SKM-1 treated with dmso at 0.1 percent for 144 hours (cell line): ENCODE measurements around the gene NDUFC1.
"Not testable (repeated sequence)": the region's sequence is repeated elsewhere in the genome, so short reads cannot be mapped to it uniquely, and the experiment has no call there.

Experiments
- DNase-seq: peaks from one replicate; lab custom pipeline; 2025; ENCODE audit not compliant: unreplicated experiment; lab: John Stamatoyannopoulos, UW

Gene NDUFC1

DNA sequence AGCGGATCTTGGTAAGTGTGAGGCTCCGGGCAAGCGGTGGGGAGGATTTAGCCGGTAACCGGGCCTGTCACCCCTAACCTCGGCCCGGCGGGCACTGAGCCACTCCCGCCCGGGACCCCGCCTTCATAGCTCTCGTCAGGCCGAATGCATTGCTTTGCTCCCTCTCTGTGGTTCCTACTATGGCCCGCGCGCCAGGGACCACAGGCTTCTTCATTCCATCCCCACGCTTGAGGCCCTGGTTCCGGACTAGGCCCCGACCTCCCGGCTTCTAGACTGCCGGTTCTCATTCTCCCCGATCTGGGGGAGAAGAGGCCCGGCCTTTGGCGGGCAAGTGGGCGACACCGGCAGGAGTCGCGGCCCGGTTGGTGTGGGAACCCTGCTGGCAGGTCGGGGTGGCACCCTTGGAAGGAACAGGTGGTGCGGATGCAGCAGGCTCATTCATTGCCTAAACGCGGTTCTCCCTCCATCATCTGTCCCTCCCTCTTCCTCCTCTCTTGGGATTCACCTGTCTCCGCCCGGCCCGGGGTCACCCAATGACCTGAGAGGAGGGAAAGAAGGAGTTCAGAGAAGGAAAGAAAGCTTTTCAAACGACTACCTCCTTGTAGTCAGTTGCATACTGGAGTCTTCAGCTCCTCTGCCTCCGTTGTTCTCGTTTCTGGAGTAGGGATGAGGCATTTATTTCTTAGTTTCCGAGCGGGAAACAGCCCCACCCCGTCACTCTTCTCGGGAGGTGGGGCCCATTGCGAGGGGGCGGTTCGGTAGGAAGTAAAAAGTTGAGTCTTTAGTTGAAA is at the start of gene NDUFC1:
Gene NDUFC1, minus strand, starts transcription at position 657 of the 791 bp plus-strand sequence. CDS start 6,679 bp downstream, outside the sequence.
- peak; percentile 55 for DNase-seq

DNA sequence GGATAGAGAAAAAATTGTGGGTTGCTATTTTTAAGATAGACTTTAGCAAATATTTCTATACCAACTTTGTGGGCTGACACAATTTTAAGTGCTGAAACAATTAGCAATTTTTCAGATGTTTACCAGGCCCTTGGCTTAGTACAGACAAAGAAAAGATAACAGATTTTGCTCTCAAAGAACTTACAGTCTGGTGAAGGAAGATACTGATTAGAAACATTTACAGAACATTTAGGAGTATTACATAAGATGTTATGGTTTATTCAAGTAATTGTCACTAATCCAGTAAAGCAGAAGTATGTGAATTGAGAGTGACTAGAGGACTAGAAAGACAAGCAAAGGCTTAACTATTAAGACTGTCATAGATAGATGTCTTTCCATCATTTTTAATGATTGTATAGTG is 35.3 kb upstream of the NDUFC1 start:
- DNase-seq = no peak

DNA sequence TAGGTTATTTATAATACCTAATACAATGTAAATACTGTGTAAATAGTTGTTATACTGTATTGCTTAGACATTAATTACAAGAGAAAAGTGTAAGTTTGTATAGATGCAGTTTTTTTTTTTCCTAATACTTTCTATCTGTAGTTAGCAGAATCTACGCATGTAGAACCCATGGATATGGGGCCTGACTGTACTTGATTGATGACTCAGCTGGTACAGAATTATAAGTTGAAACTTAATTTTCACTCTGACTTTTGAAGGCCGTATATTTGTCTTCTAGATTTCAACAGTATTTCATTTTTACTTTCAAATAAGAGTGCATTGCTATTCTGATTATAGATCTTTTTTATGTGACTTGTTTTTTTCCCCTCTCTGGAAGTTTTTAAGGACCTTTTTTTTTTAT is 30.8 kb upstream of the NDUFC1 start:
- DNase-seq = no peak

DNA sequence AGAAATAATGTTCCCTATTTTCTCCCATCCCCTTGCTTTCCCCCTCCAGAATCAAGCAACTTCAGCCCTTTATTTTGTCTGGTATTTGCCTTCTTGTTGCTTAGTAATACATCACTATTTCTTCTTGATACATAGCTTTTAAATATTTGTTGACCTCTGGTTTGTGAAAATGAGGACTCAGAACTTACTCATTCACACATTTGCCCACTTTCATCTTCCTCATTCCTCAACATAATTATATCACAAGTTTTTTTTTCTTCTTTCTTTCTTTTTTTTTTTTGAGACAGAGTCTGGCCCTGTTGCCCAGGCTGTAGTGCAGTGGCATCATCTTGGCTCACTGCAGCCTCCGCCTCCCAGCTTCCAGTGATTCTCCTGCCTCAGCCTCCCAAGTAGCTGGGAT is 28.9 kb upstream of the NDUFC1 start:
- no peak for DNase-seq

DNA sequence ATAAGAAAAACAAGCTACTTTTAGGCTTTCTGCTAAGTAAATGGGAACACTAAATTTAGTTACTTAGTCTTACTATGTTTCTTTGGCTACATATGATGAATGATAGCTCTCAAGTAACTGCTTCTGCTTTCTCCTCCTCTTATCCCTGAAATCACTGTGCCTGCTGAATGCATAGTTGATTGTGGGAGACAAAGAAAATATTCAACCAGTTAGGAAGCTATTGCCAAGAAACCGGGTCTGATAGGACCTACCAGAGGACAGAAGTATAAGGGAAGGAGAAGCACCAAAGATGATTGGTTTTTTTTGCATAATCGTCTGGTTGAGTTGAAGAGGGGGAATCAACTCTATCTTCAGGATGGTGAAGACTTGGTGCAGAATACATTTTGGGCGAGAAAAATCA is 28.0 kb upstream of the NDUFC1 start:
- DNase-seq = no peak

DNA sequence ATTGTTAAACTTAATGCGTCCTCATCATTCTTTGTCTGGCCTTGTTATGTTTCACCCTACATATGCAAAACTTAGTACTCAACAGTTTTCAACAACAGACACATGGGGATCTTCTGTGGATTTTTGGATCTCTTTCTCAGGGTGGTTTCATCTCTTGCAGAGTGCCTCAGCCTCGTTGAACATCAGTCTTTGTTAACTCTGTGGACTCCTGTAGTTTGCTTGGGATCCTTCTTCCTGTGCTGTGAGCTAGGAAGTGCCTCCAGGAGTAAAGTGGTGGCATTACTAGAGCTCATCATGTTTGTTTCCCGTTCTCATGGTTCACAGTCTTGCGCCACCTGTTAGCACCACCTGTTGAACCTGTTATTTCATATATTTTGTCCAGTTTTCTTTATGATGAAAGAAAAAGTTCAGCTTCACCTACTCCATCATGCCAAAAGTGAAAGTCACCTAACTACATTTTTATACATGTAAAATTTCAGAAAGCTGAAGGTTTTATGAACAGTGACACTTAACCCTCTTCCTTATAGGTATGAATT is 27.5 kb upstream of the NDUFC1 start:
- DNase-seq = no peak

DNA sequence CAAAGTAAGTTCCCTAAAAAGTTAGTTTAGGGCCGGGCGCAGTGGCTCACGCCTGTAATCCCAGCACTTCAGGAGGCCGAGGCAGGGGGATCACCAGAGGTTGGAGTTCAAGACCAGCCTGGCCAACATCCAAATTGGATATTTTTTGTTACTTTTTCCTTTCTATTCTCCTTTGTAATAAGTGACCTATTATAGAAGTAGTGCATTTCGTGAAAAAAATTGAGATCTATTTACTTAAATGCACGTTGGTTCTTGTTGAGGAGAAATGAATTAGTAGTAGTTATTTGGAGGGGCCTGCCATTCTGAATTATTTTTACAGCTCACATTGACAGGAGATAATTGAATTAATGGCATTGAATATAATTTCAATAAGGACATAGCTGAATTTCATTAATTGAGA is 22.3 kb upstream of the NDUFC1 start:
- DNase-seq = no peak

DNA sequence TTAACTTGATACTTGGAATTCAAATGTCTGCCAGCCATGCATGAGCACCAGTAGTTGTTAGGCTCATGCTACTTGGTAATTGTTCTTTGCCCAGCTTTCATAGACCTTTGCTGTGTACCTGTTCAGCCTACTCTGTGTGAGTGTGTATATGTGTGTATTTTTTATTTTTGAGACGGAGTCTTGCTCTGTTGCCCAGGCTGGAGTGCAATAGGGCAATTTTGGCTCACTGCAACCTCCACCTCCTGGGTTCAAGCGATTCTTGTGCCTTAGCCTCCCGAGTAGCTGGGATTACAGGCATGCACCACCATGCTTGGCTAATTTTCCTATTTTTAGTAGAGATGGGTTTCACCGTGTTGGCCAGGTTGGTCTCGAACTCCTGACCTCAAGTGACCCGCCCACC is 20.3 kb upstream of the NDUFC1 start:
- DNase-seq = not testable (repeated sequence)

DNA sequence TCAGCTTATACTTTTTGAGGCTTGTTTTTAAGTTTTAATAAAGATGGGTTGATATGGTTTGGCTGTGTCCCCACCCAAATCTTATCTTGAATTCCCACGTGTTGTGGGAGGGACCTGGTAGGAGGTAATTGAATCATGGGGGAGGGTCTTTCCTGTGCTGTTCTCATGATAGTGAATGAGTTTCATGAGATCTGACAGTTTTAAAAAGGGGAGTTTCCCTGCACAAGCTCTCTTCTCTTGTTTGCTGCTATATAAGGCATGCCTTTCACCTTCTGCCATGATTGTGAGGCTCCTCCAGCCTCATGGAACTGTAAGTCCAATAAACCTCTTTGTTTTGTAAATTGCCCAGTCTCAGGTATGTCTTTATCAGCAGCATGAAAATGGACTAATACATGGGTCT is 19.8 kb upstream of the NDUFC1 start:
- not testable (repeated sequence) for DNase-seq

DNA sequence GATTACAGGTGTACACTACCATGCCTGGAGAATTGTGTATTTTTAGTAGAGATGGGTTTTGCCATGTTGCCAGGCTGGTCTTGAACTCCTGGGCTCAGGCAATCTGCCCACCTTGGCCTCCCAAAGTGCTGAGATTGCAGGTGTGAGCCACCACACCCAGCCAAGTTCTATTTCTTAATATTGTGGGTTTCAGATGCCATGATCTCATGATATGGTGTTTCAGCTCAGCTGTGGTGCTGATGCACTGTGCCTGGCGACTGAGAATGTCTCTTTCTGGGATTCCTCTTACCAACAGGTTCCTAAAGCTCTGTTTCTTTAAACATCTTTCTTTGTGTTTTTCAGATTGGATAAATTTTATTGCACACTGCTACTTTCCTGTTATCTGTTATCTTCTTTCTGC is 17.3 kb upstream of the NDUFC1 start:
- DNase-seq = no peak

DNA sequence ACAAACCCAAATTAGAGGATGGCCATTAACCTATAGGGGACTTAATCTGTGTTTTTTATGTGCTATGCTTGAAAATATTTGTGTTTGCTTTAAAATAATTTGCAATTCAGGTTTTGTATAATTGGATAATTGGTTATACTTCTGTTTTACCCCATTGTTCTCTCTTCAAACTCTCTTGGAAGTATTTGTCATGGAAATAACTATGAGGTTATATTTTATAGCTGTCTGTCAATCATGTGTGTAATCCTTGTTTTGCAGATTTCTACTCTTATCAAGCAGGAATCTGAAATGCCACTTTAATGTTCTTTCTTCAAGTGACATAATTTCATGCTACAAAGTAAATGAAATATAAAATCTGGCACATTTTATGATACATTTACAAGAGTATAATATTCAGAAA is 15.4 kb upstream of the NDUFC1 start:
- no peak for DNase-seq

DNA sequence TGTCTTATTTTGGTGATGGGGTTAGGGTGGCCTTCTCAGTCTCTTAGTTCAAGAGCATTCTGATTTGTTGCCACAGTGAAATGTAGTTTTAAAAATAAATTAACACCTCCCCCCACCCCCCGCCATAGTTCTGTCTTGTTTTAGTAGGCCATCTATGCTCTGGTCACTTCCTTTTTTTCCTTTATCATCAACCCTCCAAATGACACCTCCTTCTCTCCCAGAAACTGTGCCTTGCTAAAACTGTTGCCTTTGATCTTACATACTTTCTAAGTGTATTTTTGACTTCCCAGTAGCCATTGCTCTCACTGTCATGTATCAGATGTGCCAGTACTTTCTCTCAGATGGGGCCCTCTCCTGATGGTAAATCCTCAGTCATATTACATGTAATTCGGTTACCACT is 14.5 kb upstream of the NDUFC1 start:
- DNase-seq = no peak

DNA sequence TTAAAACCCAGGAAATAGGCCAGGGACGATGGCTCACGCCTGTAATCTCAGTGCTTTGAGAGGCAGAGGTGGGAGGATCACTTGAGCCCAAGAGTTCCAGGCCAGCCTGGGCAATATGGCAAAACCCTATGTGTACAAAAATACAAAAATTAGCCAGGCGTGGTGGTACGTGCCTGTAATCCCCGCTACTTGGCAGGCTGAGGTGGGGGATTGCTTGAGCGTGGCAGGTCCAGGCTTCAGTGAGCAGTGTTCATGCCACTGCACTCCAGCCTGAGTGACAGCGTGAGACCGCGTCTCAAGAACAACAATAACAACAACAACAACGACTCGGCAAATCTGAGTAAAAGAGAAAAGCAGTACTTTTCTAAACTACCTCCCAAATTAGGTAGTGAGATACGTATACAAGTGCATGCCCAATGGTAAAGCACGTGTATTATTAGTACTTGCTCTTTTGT is 13.0 kb upstream of the NDUFC1 start:
- DNase-seq = no peak

DNA sequence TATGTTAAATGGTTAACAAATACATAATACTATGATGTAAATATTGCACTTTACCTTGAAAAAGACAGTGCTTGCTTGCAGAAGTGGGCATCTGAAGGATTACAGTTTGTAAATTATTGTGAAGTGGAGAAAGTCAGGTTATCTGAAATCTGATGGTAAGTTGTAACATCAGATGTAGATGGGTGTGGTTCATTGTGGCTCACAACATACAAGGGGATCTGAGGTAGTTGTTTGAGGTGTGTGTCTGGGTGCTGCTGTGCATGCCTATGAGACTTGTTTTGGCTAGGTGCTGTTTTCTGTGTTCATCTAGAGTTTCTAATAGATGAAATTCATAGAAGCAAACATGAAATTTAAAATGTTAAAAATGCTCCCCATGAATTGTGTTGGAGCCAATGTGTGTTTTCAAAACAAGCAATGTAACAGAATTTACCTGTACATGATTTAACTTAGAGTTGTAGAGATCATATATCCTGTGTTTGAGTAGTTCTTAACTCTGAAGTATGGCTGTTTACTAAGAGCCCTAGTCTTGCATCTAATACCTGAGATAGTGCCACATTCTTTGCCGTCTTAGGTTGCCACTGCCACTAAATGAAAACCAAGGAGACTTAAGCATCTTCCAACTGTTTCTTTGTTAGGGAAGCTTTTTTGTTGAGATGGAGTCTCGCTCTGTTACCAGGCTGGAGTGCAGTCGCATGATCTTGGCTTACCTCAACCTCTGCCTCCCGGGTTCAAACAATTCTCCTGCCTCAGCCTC is 11.9 kb upstream of the NDUFC1 start:
- DNase-seq = no peak

DNA sequence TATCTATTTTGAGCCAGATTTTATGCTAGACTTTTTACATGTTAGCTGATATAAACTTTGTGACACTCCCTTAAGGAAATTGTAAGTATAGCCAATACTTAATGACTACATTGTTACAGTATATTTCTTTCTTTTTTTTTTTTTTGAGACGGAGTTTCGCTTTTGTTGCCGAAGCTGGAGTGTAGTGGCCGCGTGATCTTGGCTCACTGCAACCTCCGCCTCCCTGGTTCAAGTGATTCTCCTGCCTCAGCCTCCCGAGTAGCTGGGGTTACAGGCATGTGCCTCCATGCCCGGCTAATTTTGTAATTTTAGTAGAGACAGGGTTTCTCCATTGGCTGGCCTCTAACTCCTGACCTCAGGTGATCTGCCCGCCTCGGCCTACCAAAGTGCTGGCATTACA is 11.1 kb upstream of the NDUFC1 start:
- DNase-seq = not testable (repeated sequence)

DNA sequence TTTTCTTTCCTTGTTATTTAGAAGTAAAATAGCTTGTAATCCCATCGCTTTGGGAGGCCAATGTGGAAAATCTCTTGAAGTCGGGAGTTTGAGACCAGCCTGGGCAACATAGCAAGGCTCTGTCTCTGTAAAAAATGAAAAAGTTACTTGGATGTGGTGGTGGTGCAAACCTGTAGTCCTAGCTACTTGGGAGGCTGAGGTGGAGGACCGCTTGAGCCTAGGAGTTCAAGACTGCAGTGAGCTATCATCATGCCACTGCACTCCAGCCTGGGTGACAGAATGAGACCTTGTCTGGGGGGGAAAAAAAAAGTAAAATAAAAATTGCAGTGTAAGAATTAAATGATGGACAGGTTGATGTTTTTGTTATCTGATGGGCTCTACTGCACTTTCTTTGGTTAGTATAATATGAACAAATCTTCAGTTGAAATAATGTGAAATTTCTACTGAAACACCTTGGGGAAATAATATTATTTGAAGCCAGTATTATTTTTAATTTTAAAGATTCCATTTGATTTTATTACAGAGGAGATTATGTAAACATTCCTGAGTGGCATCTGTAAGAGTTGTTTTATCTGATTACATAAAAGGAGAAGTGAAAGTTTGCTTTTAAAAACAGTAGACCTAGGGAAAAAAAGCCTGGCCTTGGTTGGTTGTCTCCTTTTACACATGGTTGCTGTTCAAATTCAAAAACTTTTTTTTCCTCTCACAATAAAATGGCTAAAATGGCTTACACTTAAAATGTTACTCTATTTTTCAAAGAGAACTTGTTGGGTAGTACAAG is 10.5 kb upstream of the NDUFC1 start:
- no peak for DNase-seq

DNA sequence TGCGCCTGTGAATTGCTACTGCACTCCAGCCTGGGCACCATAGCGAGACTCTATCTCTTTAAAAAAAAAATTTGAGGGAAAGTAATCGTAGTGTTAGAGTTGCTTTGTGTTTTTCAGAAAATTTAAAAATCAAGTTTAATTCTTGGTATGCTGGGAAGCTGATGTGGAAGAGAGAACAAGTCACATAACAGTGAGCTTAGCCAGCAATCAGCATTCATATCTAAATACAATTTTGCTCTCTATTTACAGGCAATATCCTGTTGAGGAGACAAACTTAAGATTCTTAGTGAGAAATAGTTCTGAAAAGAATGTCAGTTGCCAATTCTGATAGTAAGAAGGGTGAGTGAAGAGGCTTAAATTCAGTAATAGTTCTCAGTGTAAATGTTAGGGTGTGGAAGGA is 9.6 kb upstream of the NDUFC1 start:
- DNase-seq = no peak

DNA sequence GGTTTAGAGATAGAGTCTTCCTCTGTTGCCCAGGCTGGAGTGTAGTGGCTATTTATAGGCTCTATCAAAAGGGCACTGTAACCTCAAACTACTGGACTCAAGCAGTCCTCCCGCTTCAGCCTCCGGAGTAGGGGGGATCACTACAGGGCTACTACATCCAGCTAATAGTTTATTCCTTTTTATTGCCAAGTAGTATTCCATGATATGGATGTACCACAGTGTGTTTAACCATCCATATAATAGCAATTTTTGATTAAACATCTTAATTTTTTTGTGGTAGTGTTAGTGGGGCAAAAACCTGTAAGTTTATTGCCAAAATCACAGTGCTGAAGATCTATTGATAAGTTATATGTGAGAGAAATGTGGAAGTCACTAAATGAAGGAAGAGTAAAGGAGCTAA is 2.6 kb upstream of the NDUFC1 start:
- no peak for DNase-seq

DNA sequence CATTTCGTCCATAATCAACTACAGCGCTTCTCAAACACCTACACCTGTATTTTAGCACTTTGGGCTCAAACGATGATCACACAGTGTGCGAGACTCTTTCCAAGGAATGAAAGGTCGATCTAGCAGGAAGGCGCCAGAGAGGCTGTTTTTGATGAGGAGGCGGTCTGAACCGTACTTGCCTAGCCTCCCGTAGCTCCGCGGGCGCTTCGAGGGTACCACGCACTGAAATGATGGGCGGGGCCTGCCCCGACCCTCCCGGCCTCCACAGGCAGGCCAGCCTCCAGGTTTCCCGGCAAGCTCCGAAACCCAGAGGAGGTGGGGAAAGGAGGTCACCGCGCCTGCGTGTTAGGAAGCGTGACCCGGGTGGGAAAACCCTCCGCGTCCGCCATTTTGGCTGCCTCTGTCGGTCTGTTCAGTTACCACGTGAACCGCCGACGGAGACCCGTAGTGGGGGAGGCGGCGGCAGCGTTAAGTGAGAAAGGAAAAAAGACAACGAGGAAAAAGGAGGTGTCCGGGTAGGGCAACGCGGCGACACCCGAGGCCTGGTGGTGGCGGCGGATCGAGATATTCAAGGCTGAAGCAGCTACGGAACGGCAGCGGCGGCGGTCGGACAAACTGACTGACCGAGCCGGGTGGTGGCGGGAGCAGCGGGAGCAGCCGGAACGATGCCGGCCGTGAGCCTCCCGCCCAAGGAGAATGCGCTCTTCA is 1.0 kb downstream of the NDUFC1 start, which contains the start of gene NAA15:
Gene NAA15, plus strand, starts transcription at position 393 of the 708 bp plus-strand sequence. Its CDS starts 273 bp downstream, at position 666.
- DNase-seq = peak; percentile 97

DNA sequence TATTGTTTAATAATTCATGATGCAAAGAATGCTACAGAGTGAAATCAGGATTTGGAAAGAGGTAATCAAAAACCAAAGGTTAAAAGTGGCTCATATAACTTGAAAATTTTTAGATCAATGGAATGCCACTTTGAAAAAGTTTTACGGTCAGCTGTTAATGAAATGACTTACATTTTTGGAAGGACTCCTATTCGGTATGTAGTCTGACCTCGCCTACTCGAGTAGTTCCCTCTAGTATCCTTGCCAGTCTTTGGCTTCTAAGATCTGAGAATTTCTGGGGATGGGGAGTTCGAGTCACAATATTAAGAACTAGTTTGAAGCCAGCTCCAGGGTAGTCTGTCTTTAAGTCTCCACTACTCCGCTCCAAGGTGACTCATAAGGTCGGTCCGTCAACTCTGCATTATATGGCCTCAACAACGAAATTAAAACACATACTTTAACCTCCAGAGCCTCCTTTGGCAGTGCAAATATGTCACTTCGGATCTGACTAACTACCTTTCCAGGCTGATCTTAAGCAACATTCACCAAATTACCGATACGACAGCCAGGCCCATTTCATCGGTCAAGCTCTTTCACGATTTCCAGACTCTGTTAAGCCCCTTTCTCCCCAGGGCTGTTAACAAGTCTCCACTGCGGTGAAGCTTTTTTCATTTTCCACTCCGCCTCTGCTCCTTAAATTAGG is 1.7 kb downstream of the NDUFC1 start:
- DNase-seq = no peak
